Upper lobe of left lung (tissue), 6 donors: ENCODE measurements around the gene IRF6. TPM values are rescaled to one million over a fixed set of nuclear protein-coding genes. Genes with fewer than 3 reads are reported as not detected.
"Not testable (repeated sequence)": the region's sequence is repeated elsewhere in the genome, so short reads cannot be mapped to it uniquely, and the experiment has no call there.

ENCODE experiments used
- ATAC-seq, 2 donors: fragments of 200-7000 bp; cut with Tn5 transposase; one replicate each; pipeline ENCODE4 v1.9.1; 2022; ENCODE audit warnings: mild to moderate bottlenecking in 2 of 2, moderate library complexity in 2 of 2; ENCODE audit not compliant: low FRiP score in 2 of 2
- DNase-seq, 2 donors: peaks; one replicate each; pipeline ENCODE4 v3.0.0-alpha.2; 2019 to 2020
- H3K27ac ChIP-seq, 4 donors: fragments of 200-600 bp; sonication (generic); one replicate each; pipeline ENCODE4 v1.5.1; 2016 to 2019
- H3K27me3 ChIP-seq, 4 donors: fragments of 200-600 bp; sonication (generic); one replicate each; pipeline ENCODE4 v1.5.1; 2017 to 2019
- H3K36me3 ChIP-seq, 4 donors: fragments of 200-600 bp; sonication (generic); one replicate each; pipeline ENCODE4 v1.5.1; 2016 to 2019
- H3K4me1 ChIP-seq, 4 donors: fragments of 200-600 bp; sonication (generic); one replicate each; pipeline ENCODE4 v1.5.1; 2018 to 2019
- H3K4me3 ChIP-seq, 4 donors: fragments of 200-600 bp; sonication (generic); one replicate each; pipeline ENCODE4 v1.5.1; 2017 to 2019; ENCODE audit warnings: mild to moderate bottlenecking in 2 of 4, moderate library complexity in 1 of 4
- H3K9me3 ChIP-seq, 4 donors: fragments of 200-600 bp; sonication (generic); one replicate each; pipeline ENCODE4 v1.5.1; 2018 to 2019
- CTCF ChIP-seq, 6 experiments: fragments of 450-650 bp in 4 of 6; fragments of 200-600 bp in 2 of 6; sonication (generic) in 2 of 6; IDR thresholded peaks; one replicate each; pipeline ENCODE4 v1.5.1; 2016 to 2019; ENCODE audit warnings: antibody characterized with exemption in 6 of 6
- EP300 ChIP-seq, 4 donors: sonication (generic); formaldehyde crosslinking; IDR thresholded peaks; one replicate each; pipeline ENCODE4 v1.5.1; 2017; ENCODE audit warnings: antibody characterized with exemption in 4 of 4, control low read depth in 2 of 4
- POLR2A ChIP-seq, 4 donors: fragments of 450-650 bp; IDR thresholded peaks; one replicate each; pipeline ENCODE4 v1.5.1; 2016 to 2017; ENCODE audit warnings: antibody characterized with exemption in 4 of 4, mild to moderate bottlenecking in 2 of 4
- POLR2AphosphoS5 ChIP-seq, 2 donors: sonication (generic); formaldehyde crosslinking; IDR thresholded peaks; one replicate each; pipeline ENCODE4 v1.5.1; 2017; ENCODE audit warnings: antibody characterized with exemption in 2 of 2
- WGBS, 2 donors: methylation state at CpG; one replicate each; pipeline ENCODE4 v1.1.5; 2017 to 2018; 5-methylcytosine and 5-hydroxymethylcytosine counted together
- total RNA-seq, 6 donors: library from RNA; depleted of rRNA in 4 of 6; stranded (reverse); fragments of >200 nt in 4 of 6; gene quantifications; one replicate each; pipeline versions ENCODE4 v1.1.0 to v1.2.1, GENCODE V29; 2016 to 2021
- donor health status: DM: no; HTN: no; CAD: no; lungs with moderate emphysema.
- donor health status: DM: no; HTN: yes; CAD: no; lungs with severe emphysema.

Gene IRF6
- total RNA-seq, 6 donors from 2014 or later, result 11.5 to 36.3 (median 20.0) TPM

- Histone ChIP-seq H3K4me3 (no peak overlapping the region), H3K4me1 (peaks cover 0 to 3% (median 0%) of the 10 kb centered on the region in 4 donors), H3K36me3 (no peaks in the 10 kb centered on the region), H3K27me3 (no peaks in the 10 kb centered on the region), H3K27ac (no peak overlapping the region), H3K9me3 (no peaks in the 10 kb centered on the region)
- 74 to 90% methylated on average over 5 of the region's 5 CpGs for WGBS, 2 donors
- ATAC-seq (no peak), DNase-seq (no peak)
- TF ChIP-seq EP300 (IDR thresholded peaks at IDR 0.05), result no peak
- TF ChIP-seq POLR2AphosphoS5 (IDR thresholded peaks at IDR 0.05), result no peak
Measured at GRCh38 chr1:209800984-209801834, 4.7 kb downstream of the IRF6 start.

GRCh38 chr1:209797978-209798639, 7.8 kb downstream of the IRF6 start:
- H3K4me3 ChIP-seq, result no peak overlapping the region
- no peaks in the 10 kb centered on the region for H3K9me3 ChIP-seq
- TF ChIP-seq EP300 (IDR thresholded peaks at IDR 0.05), result no peak
- no peak for TF ChIP-seq POLR2AphosphoS5 (IDR thresholded peaks at IDR 0.05)
- TF ChIP-seq CTCF (IDR thresholded peaks at IDR 0.05), result no peak
- no peak for TF ChIP-seq POLR2A (IDR thresholded peaks at IDR 0.05)
- H3K4me1 ChIP-seq, result no peaks in the 10 kb centered on the region
- H3K27me3 ChIP-seq, result no peaks in the 10 kb centered on the region
- H3K27ac ChIP-seq, result no peak overlapping the region
- no peak for ATAC-seq
- peaks cover 0 to 5% (median 2%) of the 10 kb centered on the region in 4 donors for H3K36me3 ChIP-seq
- DNase-seq, result no peak
- 81 to 87% methylated on average over 9 of the region's 9 CpGs for WGBS, 2 donors

- H3K4me3 ChIP-seq, ATAC-seq, DNase-seq, H3K4me1 ChIP-seq, H3K9me3 ChIP-seq, H3K27ac ChIP-seq, H3K27me3 ChIP-seq: not testable (repeated sequence)
- peaks cover 0 to 15% (median 4%) of the 10 kb centered on the region in 4 donors for H3K36me3 ChIP-seq
- WGBS, 2 donors, result 88 to 89% methylated on average over 3 of the region's 3 CpGs
Measured at GRCh38 chr1:209793711-209794110, 12.2 kb downstream of the IRF6 start.

GRCh38 chr1:209791920-209792319, 14.0 kb downstream of the IRF6 start:
- H3K27me3 ChIP-seq, result no peaks in the 10 kb centered on the region
- DNase-seq (no peak), ATAC-seq (no peak)
- H3K4me1 ChIP-seq, result peaks cover 0 to 13% (median 3%) of the 10 kb centered on the region in 4 donors
- TF ChIP-seq EP300 (IDR thresholded peaks at IDR 0.05) (no peak), POLR2AphosphoS5 (IDR thresholded peaks at IDR 0.05) (no peak), POLR2A (IDR thresholded peaks at IDR 0.05) (no peak), CTCF (IDR thresholded peaks at IDR 0.05) (no peak)
- H3K4me3 ChIP-seq, result no peak overlapping the region
- H3K36me3 ChIP-seq, result peaks cover 0 to 15% (median 4%) of the 10 kb centered on the region in 4 donors
- no peaks in the 10 kb centered on the region for H3K9me3 ChIP-seq
- WGBS, 2 donors, result 67 to 77% methylated on average over 1 of the region's 1 CpG
- H3K27ac ChIP-seq, result no peak overlapping the region

- Histone ChIP-seq H3K9me3 (no peaks in the 10 kb centered on the region), H3K36me3 (peaks cover 0 to 15% (median 4%) of the 10 kb centered on the region in 4 donors), H3K27ac (no peak overlapping the region), H3K4me1 (peaks cover 0 to 13% (median 3%) of the 10 kb centered on the region in 4 donors), H3K27me3 (no peaks in the 10 kb centered on the region), H3K4me3 (no peak overlapping the region)
- no peak for TF ChIP-seq POLR2AphosphoS5 (IDR thresholded peaks at IDR 0.05)
- TF ChIP-seq POLR2A (IDR thresholded peaks at IDR 0.05), result no peak
- no peak for TF ChIP-seq EP300 (IDR thresholded peaks at IDR 0.05)
- TF ChIP-seq CTCF (IDR thresholded peaks at IDR 0.05), result no peak
- ATAC-seq (no peak), DNase-seq (no peak)
- WGBS, 2 donors, result 91 to 95% methylated on average over 4 to 10 of the region's 10 CpGs
Measured at GRCh38 chr1:209790286-209791193, 15.4 kb downstream of the IRF6 start.
